Transverse colon (tissue), 4 donors: ENCODE data around the gene SLC25A47. TPM values are rescaled to one million over a fixed set of nuclear protein-coding genes. Genes with fewer than 3 reads are reported as not detected.

Source experiments
- DNase-seq: peaks from one replicate; pipeline ENCODE4 v3.0.0-alpha.2; 2019
- H3K27ac ChIP-seq, 4 donors: fragments of 200-600 bp; sonication (generic); 2 replicates each; pipeline ENCODE4 v1.5.1; 2016 to 2018; ENCODE audit warnings: inconsistent platforms in 4 of 4
- H3K27me3 ChIP-seq: fragments of 200-600 bp; sonication (generic); 2 replicates; pipeline ENCODE4 v1.5.1; 2017; ENCODE audit warnings: inconsistent platforms
- H3K36me3 ChIP-seq, 4 donors: fragments of 200-600 bp; sonication (generic); 2 replicates each; pipeline ENCODE4 v1.5.1; 2017 to 2019; ENCODE audit warnings: inconsistent platforms in 4 of 4
- H3K4me1 ChIP-seq, 4 donors: fragments of 200-600 bp; sonication (generic); 2 replicates each; pipeline ENCODE4 v1.5.1; 2017 to 2020; ENCODE audit warnings: inconsistent platforms in 4 of 4
- H3K4me3 ChIP-seq, 4 donors: fragments of 200-600 bp; sonication (generic); 1 replicate in 1 of 4; 2 replicates in 3 of 4; pipeline versions ENCODE4 v1.5.1 to v1.6.1; 2017 to 2019; ENCODE audit warnings: inconsistent platforms in 4 of 4
- H3K9me3 ChIP-seq, 2 donors: fragments of 200-600 bp; sonication (generic); 2 replicates each; pipeline ENCODE4 v1.5.1; 2017 to 2019; ENCODE audit warnings: inconsistent platforms in 2 of 2
- EP300 ChIP-seq: sonication (generic); formaldehyde crosslinking; IDR thresholded peaks from one replicate; pipeline ENCODE4 v1.6.1; 2017; ENCODE audit warnings: antibody characterized with exemption, low read depth
- POLR2A ChIP-seq: fragments of 450-650 bp; IDR thresholded peaks from one replicate; pipeline ENCODE4 v1.6.1; 2016; ENCODE audit warnings: antibody characterized with exemption, mild to moderate bottlenecking, moderate library complexity
- POLR2AphosphoS5 ChIP-seq, 3 donors: sonication (generic); formaldehyde crosslinking; IDR thresholded peaks; one replicate each; pipeline ENCODE4 v1.6.1; 2016; ENCODE audit warnings: antibody characterized with exemption in 3 of 3
- WGBS, 2 donors: methylation state at CpG; one replicate each; pipeline ENCODE4 v1.1.5; 2018; ENCODE audit warnings: low coverage in 1 of 2; 5-methylcytosine and 5-hydroxymethylcytosine counted together
- in situ Hi-C, 4 donors: fragments of 200-750 bp; cut with MboI; loops; one replicate each; pipeline versions ENCODE4 v1.15.0 to v1.15.1; 2017; ENCODE audit warnings: low sequenced_read_pairs in 3 of 4, low pct_ligation_motif_present in 1 of 4, low pct_unique_long_range_greater_than_20kb in 1 of 4
- intact Hi-C: fragments of 100-400 bp; cut with DNase I; formaldehyde crosslinking; loops from one replicate; pipeline ENCODE4 v1.15.1; 2023; ENCODE audit warnings: low total_unique reads
- total RNA-seq, 4 donors: library from RNA; depleted of rRNA; stranded (reverse); fragments of >200 nt; gene quantifications; one replicate each; pipeline ENCODE4 v1.1.0, GENCODE V29; 2016
- TF ChIP-seq, protein P1 (sequence below), 5 experiments: fragments of 200-600 bp in 3 of 5; fragments of 450-650 bp in 2 of 5; sonication (generic) in 3 of 5; IDR thresholded peaks; 1 replicate in 2 of 5; 2 replicates in 3 of 5; pipeline ENCODE4 v1.5.1; 2016 to 2017; ENCODE audit warnings: antibody characterized with exemption in 5 of 5, inconsistent platforms in 3 of 5, mild to moderate bottlenecking in 2 of 5, moderate library complexity in 1 of 5

SLC25A47 gene
- total RNA-seq, 4 donors from 2014 or later: 0.27 to 0.32 TPM; not detected in 2

DNA sequence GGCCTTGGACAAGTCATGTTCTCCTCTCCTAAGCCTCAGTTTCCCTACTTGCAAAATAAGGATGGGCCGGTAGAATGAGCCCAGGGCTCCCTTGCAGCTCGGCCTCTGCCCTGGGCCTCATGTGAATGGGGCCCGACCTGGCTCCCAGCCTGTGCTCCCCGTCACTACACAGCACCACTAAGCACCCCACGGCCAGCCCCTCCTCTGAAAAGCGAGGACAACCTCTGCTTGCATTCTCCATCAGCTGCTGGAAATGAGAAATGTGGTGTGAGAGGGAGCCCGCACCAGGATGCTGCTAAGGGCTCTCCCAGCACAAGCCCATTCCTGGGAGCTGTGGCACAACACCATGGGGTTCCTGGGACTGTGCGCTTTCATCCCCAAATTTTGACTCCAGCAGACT is 10.2 kb downstream of the SLC25A47 start:
- peaks cover 0 to 2% (median 2%) of the 10 kb centered on the region in 4 donors for H3K4me1 ChIP-seq
- no peak overlapping the region for H3K4me3 ChIP-seq
- 88% methylated on average over 8 of the region's 8 CpGs; no CpG with 5 or more reads in 1 of the 2 donors for WGBS, 2 donors

DNA sequence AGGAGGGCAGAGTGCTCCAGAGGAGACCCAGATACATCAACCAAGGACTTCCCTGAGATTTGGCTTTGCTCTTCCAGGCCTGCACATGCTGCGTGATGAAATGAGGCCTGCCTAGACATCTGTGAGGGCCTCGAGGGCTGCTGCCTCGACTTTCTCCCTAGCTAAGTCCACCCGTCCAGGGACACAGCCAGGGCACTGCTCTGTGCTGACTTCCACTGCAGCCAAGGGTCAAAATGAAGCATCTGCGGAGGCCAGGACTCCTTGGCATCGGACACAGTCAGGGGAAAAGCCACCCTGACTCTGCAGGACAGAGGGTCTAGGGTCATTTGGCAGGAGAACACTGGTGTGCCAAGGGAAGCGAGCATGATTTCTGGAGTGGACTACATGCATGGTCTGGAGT is 10.7 kb downstream of the SLC25A47 start:
- Histone ChIP-seq H3K4me3 (no peak overlapping the region), H3K9me3 (no peaks in the 10 kb centered on the region), H3K36me3 (peaks cover 0 to 18% (median 2%) of the 10 kb centered on the region in 4 donors), H3K27me3 (no peaks in the 10 kb centered on the region), H3K27ac (no peak overlapping the region), H3K4me1 (no peaks in the 10 kb centered on the region)
- intact Hi-C loops: no loop called here
- WGBS, 2 donors: 86 to 100% methylated on average over 2 to 7 of the region's 7 CpGs
- no peak for DNase-seq
- in situ Hi-C loops: no loop called here
- TF ChIP-seq POLR2A (no peak), POLR2AphosphoS5 (IDR thresholded peaks at IDR 0.05) (no peak), EP300 (no peak)
- TF ChIP-seq, protein P1, sequence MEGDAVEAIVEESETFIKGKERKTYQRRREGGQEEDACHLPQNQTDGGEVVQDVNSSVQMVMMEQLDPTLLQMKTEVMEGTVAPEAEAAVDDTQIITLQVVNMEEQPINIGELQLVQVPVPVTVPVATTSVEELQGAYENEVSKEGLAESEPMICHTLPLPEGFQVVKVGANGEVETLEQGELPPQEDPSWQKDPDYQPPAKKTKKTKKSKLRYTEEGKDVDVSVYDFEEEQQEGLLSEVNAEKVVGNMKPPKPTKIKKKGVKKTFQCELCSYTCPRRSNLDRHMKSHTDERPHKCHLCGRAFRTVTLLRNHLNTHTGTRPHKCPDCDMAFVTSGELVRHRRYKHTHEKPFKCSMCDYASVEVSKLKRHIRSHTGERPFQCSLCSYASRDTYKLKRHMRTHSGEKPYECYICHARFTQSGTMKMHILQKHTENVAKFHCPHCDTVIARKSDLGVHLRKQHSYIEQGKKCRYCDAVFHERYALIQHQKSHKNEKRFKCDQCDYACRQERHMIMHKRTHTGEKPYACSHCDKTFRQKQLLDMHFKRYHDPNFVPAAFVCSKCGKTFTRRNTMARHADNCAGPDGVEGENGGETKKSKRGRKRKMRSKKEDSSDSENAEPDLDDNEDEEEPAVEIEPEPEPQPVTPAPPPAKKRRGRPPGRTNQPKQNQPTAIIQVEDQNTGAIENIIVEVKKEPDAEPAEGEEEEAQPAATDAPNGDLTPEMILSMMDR (IDR thresholded peaks at IDR 0.05): no peak

More for the DNA sequence above, 10.2 kb downstream of the SLC25A47 start:
- H3K36me3 ChIP-seq: peaks cover 0 to 18% (median 2%) of the 10 kb centered on the region in 4 donors
- no peaks in the 10 kb centered on the region for H3K27me3 ChIP-seq
- no peak for DNase-seq
- no peaks in the 10 kb centered on the region for H3K9me3 ChIP-seq
- no peak for TF ChIP-seq POLR2A
- no peak for TF ChIP-seq POLR2AphosphoS5 (IDR thresholded peaks at IDR 0.05)
- TF ChIP-seq EP300: no peak
- TF ChIP-seq, protein P1 (IDR thresholded peaks at IDR 0.05): no peak
- intact Hi-C loops (no loop called here), in situ Hi-C loops (no loop called here)
- no peak overlapping the region for H3K27ac ChIP-seq

DNA sequence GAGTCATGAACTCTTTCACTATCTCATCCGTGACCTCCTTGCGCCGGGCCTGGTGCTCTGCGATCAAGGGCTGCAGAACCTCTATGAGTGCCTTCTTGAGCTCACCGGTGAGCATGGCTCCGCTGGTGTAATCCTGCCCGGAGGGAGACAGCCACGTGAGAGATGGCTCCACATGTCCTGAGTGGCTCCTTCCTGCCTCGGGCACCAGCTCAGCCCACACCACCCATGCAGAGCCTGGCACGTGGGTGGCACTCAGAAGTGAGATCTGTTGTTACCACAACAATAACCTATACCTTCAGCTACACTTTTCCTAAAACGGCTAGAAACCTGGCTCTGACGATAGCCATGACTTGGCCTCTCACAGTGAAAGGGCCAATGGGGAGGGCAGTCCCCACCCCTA is 11.8 kb downstream of the SLC25A47 start:
- no peak for DNase-seq
- Histone ChIP-seq H3K4me3 (no peak overlapping the region), H3K4me1 (no peaks in the 10 kb centered on the region), H3K27ac (no peak overlapping the region), H3K36me3 (peaks cover 0 to 18% (median 2%) of the 10 kb centered on the region in 4 donors), H3K9me3 (no peaks in the 10 kb centered on the region), H3K27me3 (no peaks in the 10 kb centered on the region)
- WGBS, 2 donors: 86% methylated on average over 12 of the region's 12 CpGs; no CpG with 5 or more reads in 1 of the 2 donors
- TF ChIP-seq POLR2A: no peak
- no peak for TF ChIP-seq POLR2AphosphoS5 (IDR thresholded peaks at IDR 0.05)
- no peak for TF ChIP-seq EP300
- TF ChIP-seq, protein P1 (IDR thresholded peaks at IDR 0.05): no peak
- intact Hi-C loops (no loop called here), in situ Hi-C loops (no loop called here)

DNA sequence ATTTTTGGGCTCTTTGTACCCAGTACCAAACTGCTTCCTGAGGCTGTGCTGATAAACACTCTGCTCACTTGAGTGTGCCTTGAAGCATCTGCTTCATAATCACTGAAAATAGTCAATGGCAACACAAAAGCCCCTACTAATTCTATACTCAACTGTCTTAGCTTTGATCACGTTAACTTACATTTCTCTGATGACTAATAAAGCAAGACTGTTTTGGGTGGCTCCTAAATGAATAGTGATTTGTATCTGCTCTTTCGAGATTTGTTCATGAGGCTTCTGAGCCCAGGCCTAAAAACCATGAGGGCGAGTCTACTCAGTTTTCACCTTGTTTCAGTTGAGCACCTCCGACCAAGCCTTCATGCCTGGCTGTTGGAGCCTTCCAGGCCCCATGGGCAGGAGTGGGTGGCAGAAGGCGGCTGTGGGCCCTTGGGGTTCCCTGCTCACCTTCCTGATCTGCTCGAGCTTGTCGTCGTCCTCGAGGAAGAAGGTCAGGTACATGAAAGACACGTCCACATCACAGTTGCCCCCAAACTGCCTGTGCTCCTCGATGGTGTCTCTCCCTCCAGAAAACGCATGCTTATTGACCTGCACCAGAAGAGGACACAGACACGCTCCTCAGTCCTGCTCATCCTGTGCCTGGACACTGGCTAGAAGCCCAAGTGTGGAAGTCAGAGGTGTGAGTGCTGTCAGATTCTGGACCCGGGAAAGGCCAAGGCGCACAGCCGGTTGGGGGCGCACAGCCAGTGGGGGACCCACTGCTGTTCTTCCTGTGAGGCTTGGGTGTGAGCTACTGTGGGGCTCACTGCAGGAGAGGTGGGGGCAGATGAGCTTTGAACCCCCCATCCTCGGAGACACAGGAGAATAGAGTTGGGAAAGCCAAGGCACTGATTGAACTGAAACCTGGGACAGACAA is 13.7 kb downstream of the SLC25A47 start:
- Histone ChIP-seq H3K36me3 (peaks cover 0 to 18% (median 2%) of the 10 kb centered on the region in 4 donors), H3K4me1 (peaks cover 0 to 14% (median 7%) of the 10 kb centered on the region in 4 donors), H3K27ac (no peak overlapping the region), H3K4me3 (no peak overlapping the region), H3K9me3 (no peaks in the 10 kb centered on the region), H3K27me3 (no peaks in the 10 kb centered on the region)
- intact Hi-C loops (no loop called here), in situ Hi-C loops (no loop called here)
- WGBS, 2 donors: 84 to 89% methylated on average over 3 to 18 of the region's 18 CpGs
- no peak for DNase-seq
- TF ChIP-seq EP300 (no peak), POLR2A (no peak), POLR2AphosphoS5 (IDR thresholded peaks at IDR 0.05) (no peak)
- TF ChIP-seq, protein P1 (IDR thresholded peaks at IDR 0.05): no peak
